ENCODE results near the gene SYT1. TPM values are rescaled to one million over a fixed set of nuclear protein-coding genes. Genes with fewer than 3 reads are reported as not detected.

The SYT1 gene
- total RNA-seq, 1 experiment from 2014 or later = 15.8 TPM

DNA sequence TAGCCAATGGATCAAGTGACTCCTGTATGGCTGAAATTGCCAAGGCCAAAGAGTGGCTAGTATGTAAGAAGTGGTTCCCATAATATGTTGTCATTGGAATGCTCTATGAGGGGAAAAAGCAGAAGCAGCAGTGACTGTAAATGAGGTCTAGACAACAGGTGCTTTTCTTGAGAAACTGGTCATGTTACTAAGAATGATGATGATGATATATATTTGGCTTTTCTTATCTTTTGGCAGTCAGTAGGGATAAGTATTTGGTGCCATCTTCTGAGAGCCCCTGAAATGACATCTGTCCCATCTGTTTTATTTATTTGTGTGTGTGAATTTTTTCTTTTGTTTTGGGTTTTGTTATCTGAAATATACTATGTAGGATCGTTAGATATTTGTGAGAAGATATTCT is 141.7 kb downstream of the SYT1 start:
- Histone ChIP-seq H3K18ac (ENCODE audit: insufficient read length, low read depth, low read length) (no peak overlapping the region), H3K27me3 (ENCODE audit: insufficient read depth, low read length) (no peaks in the 10 kb centered on the region), H2BK12ac (ENCODE audit: insufficient read length, low read depth, low read length) (no peak overlapping the region), H4K8ac (replicated peaks; ENCODE audit: insufficient read length, low read depth, low read length) (no peak overlapping the region), H2AK5ac (ENCODE audit: insufficient read length, low read length) (no peak overlapping the region), H3K79me1 (ENCODE audit: insufficient read depth, low read depth, low read length, poor library complexity, severe bottlenecking) (no peaks in the 10 kb centered on the region), H3K23ac (ENCODE audit: insufficient read length, low read depth, low read length) (no peak overlapping the region), H4K91ac (ENCODE audit: insufficient read length, low read depth, low read length) (no peak overlapping the region), H3K79me2 (ENCODE audit: insufficient read depth, low read length) (no peaks in the 10 kb centered on the region), H4K20me1 (ENCODE audit: control insufficient read depth, insufficient read depth, insufficient read length) (no peaks in the 10 kb centered on the region), H3T11ph (ENCODE audit: low read length) (no peak overlapping the region), H3K23me2 (ENCODE audit: insufficient read length, low read depth, low read length, poor library complexity, severe bottlenecking) (no peaks in the 10 kb centered on the region), H3K9me3 (ENCODE audit: control insufficient read depth, low read depth, low read length) (no peaks in the 10 kb centered on the region), H3K4ac (ENCODE audit: low read depth, low read length) (no peak overlapping the region), H3K27ac (ENCODE audit: insufficient read length, low read depth, low read length) (no peak overlapping the region), H2AFZ (ENCODE audit: low read length) (no peak overlapping the region), H3K9ac (ENCODE audit: extremely low read depth, insufficient read length, low read length) (no peak overlapping the region), H3K4me1 (ENCODE audit: insufficient read depth, low read length) (no peaks in the 10 kb centered on the region), H3K56ac (ENCODE audit: insufficient read length, low read depth, low read length) (no peak overlapping the region), H2BK5ac (ENCODE audit: insufficient read length, low read length) (no peak overlapping the region), H2BK15ac (ENCODE audit: low read depth, low read length) (no peak overlapping the region), H2BK120ac (ENCODE audit: low read depth, low read length, poor library complexity, severe bottlenecking) (no peak overlapping the region), H3K14ac (ENCODE audit: insufficient read depth, low read length) (no peak overlapping the region), H4K5ac (ENCODE audit: insufficient read length, low read depth, low read length) (no peak overlapping the region), H2BK20ac (ENCODE audit: low read depth, low read length, poor library complexity, severe bottlenecking) (no peak overlapping the region), H3K4me2 (ENCODE audit: insufficient read depth, insufficient read length, low read length) (no peak overlapping the region)
- H3K36me3 Mint-ChIP-seq (ENCODE audit: insufficient read depth in 1 of 3, low read depth in 3 of 3) = no peaks in the 10 kb centered on the region
- no CpG with 5 or more reads among the region's 1 CpG for WGBS (ENCODE audit: extremely low coverage, insufficient read length, low lambda C conversion rate)
- peaks cover 17 to 18% of the 10 kb centered on the region in 2 experiments for H3K4me1 Mint-ChIP-seq
- no peaks in the 10 kb centered on the region for H3K9me3 Mint-ChIP-seq
- H3K27me3 Mint-ChIP-seq (ENCODE audit: low read depth) = no peaks in the 10 kb centered on the region
- no peak for DNase-seq
- H3K27ac Mint-ChIP-seq = no peak overlapping the region
- TF ChIP-seq, protein P1, sequence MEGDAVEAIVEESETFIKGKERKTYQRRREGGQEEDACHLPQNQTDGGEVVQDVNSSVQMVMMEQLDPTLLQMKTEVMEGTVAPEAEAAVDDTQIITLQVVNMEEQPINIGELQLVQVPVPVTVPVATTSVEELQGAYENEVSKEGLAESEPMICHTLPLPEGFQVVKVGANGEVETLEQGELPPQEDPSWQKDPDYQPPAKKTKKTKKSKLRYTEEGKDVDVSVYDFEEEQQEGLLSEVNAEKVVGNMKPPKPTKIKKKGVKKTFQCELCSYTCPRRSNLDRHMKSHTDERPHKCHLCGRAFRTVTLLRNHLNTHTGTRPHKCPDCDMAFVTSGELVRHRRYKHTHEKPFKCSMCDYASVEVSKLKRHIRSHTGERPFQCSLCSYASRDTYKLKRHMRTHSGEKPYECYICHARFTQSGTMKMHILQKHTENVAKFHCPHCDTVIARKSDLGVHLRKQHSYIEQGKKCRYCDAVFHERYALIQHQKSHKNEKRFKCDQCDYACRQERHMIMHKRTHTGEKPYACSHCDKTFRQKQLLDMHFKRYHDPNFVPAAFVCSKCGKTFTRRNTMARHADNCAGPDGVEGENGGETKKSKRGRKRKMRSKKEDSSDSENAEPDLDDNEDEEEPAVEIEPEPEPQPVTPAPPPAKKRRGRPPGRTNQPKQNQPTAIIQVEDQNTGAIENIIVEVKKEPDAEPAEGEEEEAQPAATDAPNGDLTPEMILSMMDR (conservative IDR thresholded peaks at IDR 0.05) = peak; percentile 49
- H3K4me3 Mint-ChIP-seq = no peak overlapping the region

Data from H9 (cell line).